GM12891 (cell line): ENCODE results near the gene ANKRD63.

ENCODE experiments used
- POLR2A ChIP-seq: IDR thresholded peaks from 2 replicates; pipeline ENCODE4 v1.6.1; 2011; ENCODE audit warnings: low read depth, low read length, control low read depth
- POLR2AphosphoS5 ChIP-seq: IDR thresholded peaks from 2 replicates; pipeline ENCODE4 v1.6.1; 2011; ENCODE audit warnings: low read depth, low read length, control low read depth
- POU2F2 ChIP-seq: IDR thresholded peaks from 2 replicates; pipeline ENCODE4 v1.6.1; 2011; ENCODE audit warnings: low read depth, mild to moderate bottlenecking, control low read depth, low read length, moderate library complexity
- SPI1 ChIP-seq: IDR thresholded peaks from 2 replicates; pipeline ENCODE4 v1.6.1; 2011; ENCODE audit warnings: low read depth, low read length, control low read depth

GRCh38 chr15:40316931-40317330 is 34.1 kb upstream of the ANKRD63 start:
- TF ChIP-seq POLR2AphosphoS5 (no peak), POU2F2 (no peak), SPI1 (no peak), POLR2A (no peak)
